ENCODE results near the gene NFU1.
A peak's percentile ranks its signal among the peaks of the same experiment; 100 is the strongest.

NFU1 gene

DNA sequence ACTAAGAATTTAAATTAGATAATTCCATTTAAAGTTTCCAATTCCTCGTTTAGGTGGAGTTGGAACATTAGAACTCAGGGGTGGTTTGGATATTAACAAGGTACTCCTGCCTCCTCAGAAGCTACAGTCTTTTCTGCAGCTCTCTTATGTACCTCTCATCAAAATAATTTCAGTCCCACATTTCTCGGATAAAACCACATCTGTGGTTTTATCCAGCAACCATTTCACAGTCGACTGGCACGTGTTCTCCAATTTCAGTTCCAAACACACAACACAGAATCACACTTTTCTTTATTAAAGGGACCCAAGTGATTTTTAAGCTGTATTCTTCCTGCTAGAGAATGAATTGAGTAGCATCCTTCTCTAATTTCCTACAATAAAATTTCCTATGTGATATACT, 22.7 kb upstream of the NFU1 start:
- TF ChIP-seq, protein P1, sequence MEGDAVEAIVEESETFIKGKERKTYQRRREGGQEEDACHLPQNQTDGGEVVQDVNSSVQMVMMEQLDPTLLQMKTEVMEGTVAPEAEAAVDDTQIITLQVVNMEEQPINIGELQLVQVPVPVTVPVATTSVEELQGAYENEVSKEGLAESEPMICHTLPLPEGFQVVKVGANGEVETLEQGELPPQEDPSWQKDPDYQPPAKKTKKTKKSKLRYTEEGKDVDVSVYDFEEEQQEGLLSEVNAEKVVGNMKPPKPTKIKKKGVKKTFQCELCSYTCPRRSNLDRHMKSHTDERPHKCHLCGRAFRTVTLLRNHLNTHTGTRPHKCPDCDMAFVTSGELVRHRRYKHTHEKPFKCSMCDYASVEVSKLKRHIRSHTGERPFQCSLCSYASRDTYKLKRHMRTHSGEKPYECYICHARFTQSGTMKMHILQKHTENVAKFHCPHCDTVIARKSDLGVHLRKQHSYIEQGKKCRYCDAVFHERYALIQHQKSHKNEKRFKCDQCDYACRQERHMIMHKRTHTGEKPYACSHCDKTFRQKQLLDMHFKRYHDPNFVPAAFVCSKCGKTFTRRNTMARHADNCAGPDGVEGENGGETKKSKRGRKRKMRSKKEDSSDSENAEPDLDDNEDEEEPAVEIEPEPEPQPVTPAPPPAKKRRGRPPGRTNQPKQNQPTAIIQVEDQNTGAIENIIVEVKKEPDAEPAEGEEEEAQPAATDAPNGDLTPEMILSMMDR (IDR thresholded peaks at IDR 0.05; ENCODE audit: insufficient read depth, low read length, poor library complexity, severe bottlenecking), result no peak
- H3K36me3 ChIP-seq (ENCODE audit: control insufficient read depth, insufficient read depth, low read length), result no peaks in the 10 kb centered on the region; the same call in 1 of the 2 replicates

DNA sequence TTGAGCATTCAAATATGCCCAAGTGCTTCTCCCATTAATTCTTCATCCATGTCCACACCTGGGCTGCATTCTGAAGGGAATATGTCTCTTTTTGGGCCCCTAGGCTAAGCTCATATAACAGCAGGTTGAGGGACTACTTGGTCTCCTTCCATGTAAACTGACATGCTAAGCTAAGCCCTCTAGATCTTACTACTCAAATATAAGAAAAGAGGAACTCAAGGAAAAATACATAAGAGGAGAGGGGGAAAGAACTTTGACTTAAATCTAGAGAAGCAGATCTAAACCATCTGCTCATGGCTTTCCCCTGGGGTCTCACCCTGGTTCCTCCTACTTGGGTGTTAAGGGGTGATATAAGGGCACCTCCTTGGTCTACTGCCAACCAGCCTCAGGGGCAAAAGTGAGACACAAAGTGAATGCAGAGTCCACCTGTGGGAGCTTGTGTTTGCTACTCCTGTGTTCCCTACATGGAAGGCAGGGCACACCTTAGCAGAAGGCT, 19.8 kb upstream of the NFU1 start:
- no peak for DNase-seq (ENCODE audit: extremely low read depth, insufficient read length)
- no peaks in the 10 kb centered on the region for H3K36me3 ChIP-seq (ENCODE audit: control insufficient read depth, insufficient read depth, low read length)
- H3K4me3 ChIP-seq (replicated peaks; ENCODE audit: low read depth, low read length), result no peak overlapping the region
- TF ChIP-seq, protein P1 (IDR thresholded peaks at IDR 0.05; ENCODE audit: insufficient read depth, low read length, poor library complexity, severe bottlenecking), result no peak
- H3K27me3 ChIP-seq (replicated peaks; ENCODE audit: control insufficient read depth, insufficient read depth, low read length), result no peaks in the 10 kb centered on the region

More for the DNA sequence above, 22.7 kb upstream of the NFU1 start:
- DNase-seq (ENCODE audit: extremely low read depth, insufficient read length), result no peak
- Histone ChIP-seq H3K27me3 (replicated peaks; ENCODE audit: control insufficient read depth, insufficient read depth, low read length) (no peaks in the 10 kb centered on the region), H3K4me3 (replicated peaks; ENCODE audit: low read depth, low read length) (no peak overlapping the region)

DNA sequence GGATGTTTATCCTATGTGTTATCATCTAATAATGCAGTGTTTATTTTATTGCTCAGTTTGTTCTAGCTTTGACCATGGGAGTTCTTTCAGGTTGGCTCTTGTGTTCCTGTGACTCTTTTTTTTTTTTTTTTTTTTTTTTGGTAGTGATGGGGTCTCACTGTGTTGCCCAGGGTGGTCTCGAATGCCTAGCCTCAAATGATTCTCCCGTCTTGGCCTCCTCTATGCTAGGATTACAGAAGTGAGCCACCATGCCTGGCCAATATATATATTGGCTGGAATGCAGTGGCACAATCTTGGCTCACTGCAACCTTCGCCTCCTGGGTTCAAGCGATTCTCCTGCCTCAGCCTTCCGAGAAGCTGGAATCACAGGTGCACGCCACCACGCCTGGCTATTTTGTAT, 18.9 kb upstream of the NFU1 start:
- no peaks in the 10 kb centered on the region for H3K27me3 ChIP-seq (replicated peaks; ENCODE audit: control insufficient read depth, insufficient read depth, low read length)
- no peaks in the 10 kb centered on the region for H3K36me3 ChIP-seq (ENCODE audit: control insufficient read depth, insufficient read depth, low read length)
- no peak for DNase-seq (ENCODE audit: extremely low read depth, insufficient read length)
- TF ChIP-seq, protein P1 (IDR thresholded peaks at IDR 0.05; ENCODE audit: insufficient read depth, low read length, poor library complexity, severe bottlenecking), result no peak
- no peak overlapping the region for H3K4me3 ChIP-seq (replicated peaks; ENCODE audit: low read depth, low read length)

DNA sequence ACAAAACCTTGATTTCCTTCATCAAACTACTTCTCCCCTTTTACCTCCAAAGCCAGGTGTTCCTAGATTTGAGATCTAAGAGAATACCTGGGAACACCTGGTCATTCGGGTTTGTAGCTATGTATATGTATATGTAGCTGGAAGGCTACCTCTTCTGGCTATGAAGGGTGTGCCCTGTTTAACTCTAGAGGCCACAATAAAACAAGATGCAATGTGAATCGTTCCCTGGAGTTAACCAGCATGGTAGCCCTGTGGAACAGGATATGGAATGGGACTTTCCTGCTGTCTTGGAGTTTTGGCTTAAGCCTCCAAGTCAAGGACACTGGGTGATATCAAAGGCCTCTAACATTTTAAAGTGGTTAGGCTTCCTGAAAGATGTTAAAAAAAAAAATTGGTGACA, 17.7 kb upstream of the NFU1 start:
- Histone ChIP-seq H3K4me3 (replicated peaks; ENCODE audit: low read depth, low read length) (no peak overlapping the region), H3K27me3 (replicated peaks; ENCODE audit: control insufficient read depth, insufficient read depth, low read length) (no peaks in the 10 kb centered on the region), H3K36me3 (ENCODE audit: control insufficient read depth, insufficient read depth, low read length) (no peaks in the 10 kb centered on the region)
- TF ChIP-seq, protein P1 (IDR thresholded peaks at IDR 0.05; ENCODE audit: insufficient read depth, low read length, poor library complexity, severe bottlenecking), result no peak
- no peak for DNase-seq (ENCODE audit: extremely low read depth, insufficient read length)

DNA sequence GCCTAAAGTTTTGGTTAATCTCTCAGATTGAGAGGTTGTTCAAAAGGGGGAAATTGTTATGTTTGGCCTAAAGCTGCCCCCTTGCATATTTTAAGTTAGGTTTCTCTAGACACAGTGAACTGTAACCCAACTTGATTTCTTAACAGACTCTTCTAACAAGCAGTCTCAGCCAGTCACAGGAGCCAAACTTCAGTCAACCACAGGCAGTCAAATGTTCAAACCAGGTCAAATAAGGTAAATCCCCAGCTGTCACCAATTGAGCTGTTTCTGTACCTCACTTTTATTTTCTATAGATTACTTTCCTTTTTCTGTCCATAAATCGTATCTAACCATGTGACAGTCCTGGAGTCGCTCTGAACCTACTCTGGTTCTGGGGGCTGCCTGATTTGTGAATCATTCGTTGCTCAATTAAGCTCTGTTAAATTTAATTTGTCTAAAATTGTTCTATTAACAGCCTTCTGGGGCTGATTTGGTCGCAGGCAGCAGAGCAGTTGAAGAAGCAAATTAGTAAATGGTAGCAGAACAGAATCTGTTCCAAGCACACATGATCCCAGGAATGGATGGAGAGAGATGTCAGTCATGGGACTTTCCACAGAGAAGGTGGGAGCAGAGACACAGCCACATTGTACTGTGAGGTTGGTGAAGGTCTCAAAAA, 16.4 kb upstream of the NFU1 start:
- TF ChIP-seq, protein P1 (IDR thresholded peaks at IDR 0.05; ENCODE audit: insufficient read depth, low read length, poor library complexity, severe bottlenecking), result no peak
- DNase-seq (ENCODE audit: extremely low read depth, insufficient read length), result peak; percentile 29
- no peaks in the 10 kb centered on the region for H3K27me3 ChIP-seq (replicated peaks; ENCODE audit: control insufficient read depth, insufficient read depth, low read length)
- no peak overlapping the region for H3K4me3 ChIP-seq (replicated peaks; ENCODE audit: low read depth, low read length)
- H3K36me3 ChIP-seq (ENCODE audit: control insufficient read depth, insufficient read depth, low read length), result no peaks in the 10 kb centered on the region
